AG08395 (cell line): ENCODE measurements around the gene MRPL43.

Experiments used
- DNase-seq: peaks from one replicate; pipeline ENCODE4 v3.0.0; 2012; ENCODE audit warnings: mixed read lengths, low spot score

Gene MRPL43

DNA sequence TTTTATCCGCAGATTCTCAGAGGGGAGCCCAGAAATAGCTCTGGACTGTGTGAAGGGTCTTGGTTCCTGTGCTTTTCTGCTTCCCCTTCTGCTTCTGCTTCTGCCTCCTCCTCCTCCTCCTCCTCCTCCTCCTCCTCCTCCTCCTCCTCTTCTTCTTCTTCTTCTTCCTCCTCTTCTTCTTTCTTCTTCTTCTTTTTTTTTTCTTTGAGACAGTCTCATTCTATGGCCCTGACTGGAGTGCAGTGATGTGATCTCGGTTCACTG lies 32.1 kb upstream of the MRPL43 start:
- DNase-seq = no peak

- peak; percentile 93 for DNase-seq
Observed at GRCh38 chr10:101018600-101019439, 31.5 kb upstream of the MRPL43 start.

DNA sequence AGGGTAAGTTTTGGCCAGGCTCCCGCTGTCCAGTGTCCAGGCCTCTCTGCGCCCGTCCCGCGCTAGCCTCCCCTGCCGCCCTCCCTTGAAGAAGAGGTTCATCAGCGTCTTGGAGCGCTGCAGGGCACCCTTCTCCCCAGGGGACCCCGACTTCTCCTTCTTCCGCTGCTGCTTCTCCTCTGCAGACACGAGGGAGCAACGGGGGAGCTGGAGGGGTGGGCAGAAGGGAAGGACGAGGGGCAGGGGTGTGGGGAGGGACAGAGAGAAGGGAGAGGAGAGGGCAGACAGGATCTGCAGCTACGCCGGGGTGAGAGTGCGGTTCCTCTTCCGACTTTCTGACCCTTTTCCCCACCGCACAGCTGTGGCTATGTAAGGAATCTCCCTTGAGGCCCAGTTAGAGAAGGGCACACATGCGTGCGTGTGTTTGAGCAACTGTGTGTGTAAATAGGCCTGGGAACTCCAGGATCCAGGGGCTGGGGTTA lies 30.9 kb upstream of the MRPL43 start:
- no peak for DNase-seq

- no peak for DNase-seq
Observed at GRCh38 chr10:101016814-101017213, 29.5 kb upstream of the MRPL43 start.

DNA sequence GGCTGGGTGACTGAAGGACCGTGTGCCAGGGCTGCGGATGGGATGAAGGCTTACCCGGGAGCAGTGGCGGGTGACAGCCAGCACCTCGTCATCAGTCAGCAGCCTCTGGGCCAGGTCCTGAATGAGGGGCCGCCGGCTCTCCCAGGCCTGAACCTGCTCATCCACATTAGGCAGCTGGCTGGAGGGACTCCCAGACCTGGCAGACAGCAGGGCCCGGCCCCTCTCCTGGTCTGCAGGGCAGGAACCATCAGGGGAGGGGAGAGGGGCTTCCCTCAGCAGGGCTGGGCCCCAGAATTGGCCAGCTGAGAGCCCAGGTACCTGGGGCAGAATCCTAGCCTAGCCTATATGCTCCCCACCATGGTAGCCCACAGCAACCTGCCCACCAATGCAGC lies 28.3 kb upstream of the MRPL43 start:
- no peak for DNase-seq

DNA sequence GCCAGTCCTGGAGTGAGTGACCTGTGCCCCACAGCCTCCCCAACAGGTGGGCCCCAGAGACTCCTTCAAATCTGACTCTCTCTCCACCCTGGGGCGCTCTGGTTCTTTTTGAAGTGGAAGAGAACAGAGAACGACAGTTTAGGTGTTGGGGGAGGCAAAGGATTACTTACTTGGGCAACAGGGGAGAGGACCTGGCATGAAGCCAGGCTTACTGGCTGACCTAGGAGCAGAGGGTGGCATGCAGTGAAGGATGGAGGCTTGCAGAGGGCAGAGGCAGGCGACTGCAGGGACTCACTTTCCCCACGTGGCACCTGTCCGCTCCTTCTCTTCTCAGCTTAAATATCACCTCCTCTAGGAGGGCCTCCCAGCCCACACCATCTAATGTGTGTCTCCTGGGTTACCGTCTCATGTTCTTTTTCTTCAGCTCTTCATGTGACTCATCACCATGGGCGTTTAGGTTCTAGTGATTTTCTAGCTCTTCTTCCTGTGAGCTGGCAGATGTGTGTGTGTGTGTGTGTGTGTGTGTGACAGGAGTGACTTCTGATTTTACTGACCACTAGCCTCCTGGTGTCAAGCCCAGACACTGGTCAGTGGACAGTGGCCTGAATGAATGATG lies 27.8 kb upstream of the MRPL43 start:
- DNase-seq = peak; percentile 86

- DNase-seq = peak; percentile 80
Observed at GRCh38 chr10:101014230-101014884, 27.1 kb upstream of the MRPL43 start.

DNA sequence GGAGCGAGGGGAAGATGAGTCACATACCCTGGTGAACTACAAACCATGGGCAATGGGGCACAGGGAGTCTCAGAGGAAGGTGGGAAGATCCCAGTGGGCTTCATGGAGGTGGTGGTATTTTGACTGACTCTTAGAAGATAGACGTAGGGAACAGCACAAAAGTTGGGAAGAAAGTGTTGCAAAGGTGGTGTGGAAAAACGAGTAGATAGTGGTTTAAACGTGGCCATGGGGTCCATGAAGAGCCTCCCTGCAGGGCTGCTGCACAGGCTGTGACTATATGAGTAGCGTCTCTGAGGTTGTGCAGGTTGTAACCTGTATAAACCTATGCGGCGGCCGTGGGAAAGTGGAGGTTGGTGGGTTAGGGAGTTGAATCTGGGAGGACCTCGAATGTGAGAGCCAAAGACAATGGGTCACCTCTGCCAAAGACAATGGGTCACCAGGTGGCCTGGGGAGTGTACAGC lies 26.1 kb upstream of the MRPL43 start:
- no peak for DNase-seq

- peak; percentile 92 for DNase-seq
Observed at GRCh38 chr10:101012525-101013364, 25.4 kb upstream of the MRPL43 start.

DNA sequence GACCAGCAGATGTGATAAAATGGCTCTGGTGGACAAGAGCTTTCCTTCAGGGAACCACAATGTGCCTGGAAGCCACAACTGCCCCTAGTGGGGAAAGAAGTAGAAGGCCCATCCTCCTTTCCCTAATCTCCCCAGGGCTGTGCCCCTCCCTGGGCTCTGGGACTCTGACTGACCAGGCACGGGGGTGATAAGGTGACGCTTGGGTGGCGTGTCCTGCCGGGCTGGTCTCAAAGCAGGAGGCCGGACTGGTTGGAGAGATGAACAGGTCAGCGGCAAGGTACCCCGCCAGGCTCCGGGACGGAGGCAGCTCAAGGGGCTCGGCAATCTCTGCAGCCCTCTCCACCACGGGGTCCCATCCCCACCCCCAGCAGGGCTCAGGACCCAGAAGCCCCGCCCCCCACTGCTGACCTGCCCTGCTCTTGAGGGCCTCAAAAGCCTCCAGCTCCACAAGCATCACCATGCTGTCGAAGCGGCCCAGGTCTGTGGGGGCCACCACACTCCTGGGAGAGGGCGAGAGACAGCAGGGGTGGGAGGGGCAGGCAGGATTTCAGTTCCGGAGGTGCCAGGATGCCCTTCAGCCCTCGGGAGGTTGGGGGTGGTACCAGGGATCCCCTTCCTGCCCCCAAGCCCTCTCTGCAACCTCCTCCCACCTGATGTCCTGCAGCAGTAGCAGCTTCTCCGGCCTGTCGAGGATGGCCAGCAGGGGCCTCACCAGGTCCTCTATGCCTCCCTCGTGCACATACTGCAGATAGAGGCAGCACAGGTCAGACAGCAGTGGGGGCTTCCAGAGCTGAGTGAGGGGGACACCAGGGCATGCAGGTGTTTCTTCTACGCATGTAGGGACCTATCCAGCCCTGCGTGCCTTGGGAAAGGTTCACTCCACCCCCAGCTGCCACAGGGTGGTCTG lies 24.5 kb upstream of the MRPL43 start:
- DNase-seq = no peak

DNA sequence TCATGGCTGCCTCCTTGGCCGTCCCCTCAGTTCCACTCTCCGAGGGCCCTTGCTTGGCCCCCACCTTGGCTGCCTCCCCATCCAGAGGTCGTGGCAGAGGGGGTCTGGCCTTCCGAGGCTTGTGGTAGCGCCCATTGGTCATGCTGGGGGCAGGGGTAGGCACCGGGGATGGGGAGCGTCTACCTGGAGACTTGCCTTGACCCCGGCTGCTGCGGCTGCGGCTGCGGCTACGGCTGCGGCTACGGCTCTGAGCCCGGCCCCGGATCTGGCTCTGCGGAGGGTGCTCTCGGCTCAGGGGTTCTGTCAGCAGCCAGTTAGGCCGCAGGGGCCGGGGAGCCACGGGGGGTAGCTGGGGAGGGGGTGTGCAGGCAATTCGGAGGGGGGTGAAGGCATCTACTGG lies 23.0 kb upstream of the MRPL43 start:
- DNase-seq = no peak

DNA sequence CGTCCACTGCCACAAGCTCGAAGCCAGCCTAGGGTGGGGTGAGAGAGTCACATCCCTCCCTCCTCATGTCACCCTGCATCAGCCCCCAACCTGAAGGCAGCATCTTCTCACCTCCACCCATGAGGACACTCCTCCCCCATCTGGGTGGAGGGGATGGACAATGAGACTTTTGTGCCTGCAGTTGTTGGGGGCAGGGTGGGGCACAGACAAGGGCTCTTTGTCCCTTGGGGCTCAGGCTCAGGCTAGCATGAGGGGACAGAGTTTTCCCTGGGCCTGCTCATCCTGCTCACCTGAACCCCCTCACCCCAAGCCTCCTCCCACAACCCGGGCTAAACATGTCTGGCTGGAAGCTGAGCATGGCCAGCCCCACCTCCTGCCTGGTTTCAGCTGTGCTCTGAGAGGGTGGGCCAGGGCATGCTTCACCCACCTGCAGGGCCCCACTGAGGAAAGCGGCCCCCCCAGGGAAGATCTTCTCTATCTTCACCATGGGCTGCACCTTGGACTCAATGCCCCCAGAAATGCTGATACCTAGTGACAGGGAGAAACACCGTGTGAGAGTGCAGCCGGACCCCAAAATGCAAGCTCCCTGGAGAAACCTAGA lies 21.6 kb upstream of the MRPL43 start:
- DNase-seq = no peak

DNA sequence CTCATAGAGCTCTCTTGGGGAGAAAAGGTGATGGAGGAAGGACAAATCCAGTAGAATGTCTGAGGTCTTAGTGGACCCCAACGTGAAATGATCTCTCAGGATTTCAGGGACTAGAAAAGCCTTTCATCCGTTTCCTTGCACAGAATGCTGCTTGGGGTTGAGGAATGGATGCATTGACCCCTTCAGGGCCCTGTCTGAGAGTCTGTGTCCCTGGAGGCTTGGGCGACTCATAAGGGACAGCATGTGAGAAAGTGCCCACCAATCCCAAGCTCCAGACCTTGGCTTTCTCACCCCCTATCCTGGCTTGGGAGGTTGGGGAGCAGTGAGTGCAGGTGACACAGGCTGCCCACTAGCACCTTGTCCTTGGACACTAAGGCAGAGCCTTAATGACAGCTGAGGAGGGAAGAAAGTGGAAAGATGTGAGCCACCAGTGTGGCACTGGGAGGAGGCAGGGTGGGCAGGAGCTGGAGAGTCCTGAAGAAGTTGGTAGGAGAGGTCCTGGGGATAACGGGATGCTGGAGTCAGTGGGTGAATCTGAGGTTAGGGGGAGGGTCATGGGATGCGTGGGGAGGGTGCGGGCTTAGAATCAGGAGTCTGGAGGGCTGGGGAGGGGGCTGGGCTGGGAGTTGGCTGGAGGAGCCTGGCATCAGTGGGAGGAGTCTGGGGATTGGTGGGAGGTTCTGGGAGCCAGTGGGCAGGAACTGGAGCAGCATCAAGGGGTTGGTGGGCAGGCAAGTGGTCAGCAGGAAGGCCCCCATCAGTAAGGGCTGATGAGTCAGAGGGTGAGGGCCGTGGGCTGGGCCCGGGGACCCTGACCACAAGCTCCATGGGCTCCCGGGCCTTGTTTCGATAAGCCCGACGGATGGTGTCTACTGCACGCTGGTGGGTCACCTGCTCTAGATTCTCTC lies 20.9 kb upstream of the MRPL43 start:
- DNase-seq = no peak

GRCh38 chr10:101007099-101007711 lies 19.9 kb upstream of the MRPL43 start:
- no peak for DNase-seq

- no peak for DNase-seq
Observed at GRCh38 chr10:101006593-101007098, 19.3 kb upstream of the MRPL43 start.

DNA sequence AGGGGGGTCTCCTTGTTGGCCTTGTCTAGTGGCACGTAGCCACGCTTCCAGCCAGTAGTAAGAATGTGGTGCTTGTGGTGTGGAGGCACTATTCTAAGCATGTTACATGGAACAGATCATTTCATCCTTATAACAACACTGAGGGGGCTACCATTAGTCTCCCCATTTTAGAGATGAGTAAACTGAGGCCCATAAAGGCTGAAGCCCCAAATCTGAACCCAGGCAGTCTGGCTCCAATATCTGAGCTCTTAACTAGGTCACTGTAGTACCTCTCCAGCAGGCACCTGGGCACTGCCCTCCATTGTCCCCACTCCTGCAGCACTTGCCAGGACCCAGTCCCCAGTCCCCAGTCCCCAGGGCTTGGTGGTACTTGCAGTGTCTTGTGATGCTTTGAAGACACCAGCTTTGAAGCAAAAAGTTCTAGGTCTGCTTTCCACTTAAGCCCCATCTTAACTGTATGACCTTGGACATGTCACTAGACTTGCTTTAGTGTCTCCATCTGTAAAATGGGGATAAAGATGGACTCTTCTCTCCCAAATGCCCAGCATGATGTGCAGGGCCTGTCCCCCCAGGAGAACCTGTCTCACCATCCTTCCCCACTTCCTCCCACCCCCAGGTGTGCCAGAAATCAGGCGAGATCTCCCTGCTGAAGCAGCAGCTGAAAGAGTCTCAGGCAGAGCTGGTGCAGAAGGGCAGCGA lies 18.7 kb upstream of the MRPL43 start:
- DNase-seq = no peak

GRCh38 chr10:101005361-101005760 lies 18.1 kb upstream of the MRPL43 start:
- no peak for DNase-seq

- no peak for DNase-seq
Observed at GRCh38 chr10:101003639-101004206, 16.4 kb upstream of the MRPL43 start.
